COR-L47 (cell line): Measurements from ENCODE around the gene CLTC.
A peak's percentile ranks its signal among the peaks of the same experiment; 100 is the strongest.

ENCODE experiments used
- DNase-seq: peaks from one replicate; lab custom pipeline; 2025; lab: John Stamatoyannopoulos, UW

The CLTC gene

GRCh38 chr17:59684967-59685366 lies 65.3 kb downstream of the CLTC start:
- no peak for DNase-seq

GRCh38 chr17:59688008-59688407 lies 68.3 kb downstream of the CLTC start:
- DNase-seq, result no peak

- DNase-seq, result no peak
These were observed 68.8 kb downstream of the CLTC start for GRCh38 chr17:59688496-59688895.

- no peak for DNase-seq
These were observed 73.9 kb downstream of the CLTC start for GRCh38 chr17:59693582-59693981.

GRCh38 chr17:59694344-59694743 lies 74.6 kb downstream of the CLTC start:
- DNase-seq, result no peak

GRCh38 chr17:59695945-59696681 lies 76.4 kb downstream of the CLTC start:
- no peak for DNase-seq

- no peak for DNase-seq
These were observed 77.1 kb downstream of the CLTC start for GRCh38 chr17:59696682-59697277.

- no peak for DNase-seq
These were observed 78.4 kb downstream of the CLTC start for GRCh38 chr17:59698143-59698542.

GRCh38 chr17:59699218-59699617 lies 79.5 kb downstream of the CLTC start:
- DNase-seq, result no peak

- DNase-seq, result no peak
These were observed 80.1 kb downstream of the CLTC start for GRCh38 chr17:59699786-59700185.

GRCh38 chr17:59702304-59702703 lies 82.6 kb downstream of the CLTC start:
- no peak for DNase-seq

- DNase-seq, result peak; percentile 99
These were observed 87.7 kb downstream of the CLTC start, which contains the start of the genes PTRH2 and VMP1 for GRCh38 chr17:59707149-59707970. PTRH2 (minus strand) TSS chr17:59707430; CDS start chr17:59697978, 9,452 bp downstream. VMP1 (plus strand) TSS chr17:59707654; CDS start chr17:59731447, 23,793 bp downstream.

GRCh38 chr17:59707971-59708430 lies 88.3 kb downstream of the CLTC start:
- DNase-seq, result no peak

- DNase-seq, result no peak
These were observed 92.2 kb downstream of the CLTC start for GRCh38 chr17:59711936-59712335.

- DNase-seq, result no peak
These were observed 93.2 kb downstream of the CLTC start for GRCh38 chr17:59712862-59713261.

GRCh38 chr17:59714255-59714654 lies 94.6 kb downstream of the CLTC start:
- DNase-seq, result no peak

- no peak for DNase-seq
These were observed 96.7 kb downstream of the CLTC start for GRCh38 chr17:59716427-59716826.

- DNase-seq, result no peak
These were observed 99.8 kb downstream of the CLTC start for GRCh38 chr17:59719526-59719925.

- no peak for DNase-seq
These were observed 102.9 kb downstream of the CLTC start for GRCh38 chr17:59722623-59723022.

- DNase-seq, result no peak
These were observed 103.3 kb downstream of the CLTC start for GRCh38 chr17:59723041-59723440.

- no peak for DNase-seq
These were observed 103.9 kb downstream of the CLTC start for GRCh38 chr17:59723607-59724006.

GRCh38 chr17:59725691-59726090 lies 106.0 kb downstream of the CLTC start:
- no peak for DNase-seq
